Measurements from ENCODE around the gene ZNF608.

The ZNF608 gene

DNA sequence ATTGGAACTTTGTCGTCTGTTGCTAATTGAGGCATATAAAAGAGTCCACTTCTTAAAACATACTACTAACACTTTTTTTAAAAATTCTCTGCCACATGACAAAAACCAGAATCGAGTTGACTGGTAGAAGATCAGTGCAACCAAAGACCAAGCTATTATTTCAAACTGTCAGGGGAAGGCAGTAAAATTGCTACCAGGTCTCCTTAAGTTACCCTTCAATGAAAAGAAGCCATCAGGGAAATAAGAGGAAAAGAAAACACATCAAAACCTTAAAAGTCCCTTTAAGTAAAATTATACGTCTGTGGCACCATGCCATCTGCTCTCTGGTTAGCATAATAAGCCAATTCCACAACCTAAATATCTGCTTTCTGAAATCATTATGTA, 9.6 kb downstream of the ZNF608 start:
- DNase-seq: no peak

DNA sequence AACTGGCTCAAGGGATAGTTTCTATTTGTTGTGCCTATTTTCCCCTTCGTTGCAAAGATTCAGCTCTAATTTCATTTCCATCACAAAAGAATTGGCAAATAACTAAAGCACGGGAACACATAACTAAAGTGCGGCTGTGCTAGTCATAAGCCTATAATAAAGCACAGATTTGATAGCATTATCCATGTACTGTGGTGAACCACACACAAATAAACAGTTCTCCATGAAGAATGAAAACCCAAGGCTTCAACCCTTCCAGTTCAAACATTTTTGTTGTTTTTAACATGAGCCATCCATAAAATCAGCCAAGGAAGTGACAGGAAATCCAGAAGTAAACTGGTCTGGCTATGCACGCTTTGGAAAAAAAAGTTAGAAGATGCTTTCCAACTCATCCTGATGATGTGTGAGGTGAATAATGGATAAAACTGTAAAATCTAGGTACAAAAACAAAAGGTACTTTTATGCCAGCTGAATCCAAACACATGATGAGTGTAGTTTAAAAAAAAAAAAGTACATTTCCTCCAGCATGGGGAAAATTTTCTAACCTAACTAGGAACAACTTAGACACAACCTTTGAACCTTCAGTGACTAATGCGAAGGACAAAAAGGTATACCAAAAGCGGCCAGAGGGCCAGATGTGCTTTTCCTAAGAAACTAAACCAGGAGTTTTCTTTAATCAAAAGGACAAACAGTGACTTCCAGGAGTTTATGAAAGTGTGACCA, 10.2 kb downstream of the ZNF608 start:
- DNase-seq: no peak

DNA sequence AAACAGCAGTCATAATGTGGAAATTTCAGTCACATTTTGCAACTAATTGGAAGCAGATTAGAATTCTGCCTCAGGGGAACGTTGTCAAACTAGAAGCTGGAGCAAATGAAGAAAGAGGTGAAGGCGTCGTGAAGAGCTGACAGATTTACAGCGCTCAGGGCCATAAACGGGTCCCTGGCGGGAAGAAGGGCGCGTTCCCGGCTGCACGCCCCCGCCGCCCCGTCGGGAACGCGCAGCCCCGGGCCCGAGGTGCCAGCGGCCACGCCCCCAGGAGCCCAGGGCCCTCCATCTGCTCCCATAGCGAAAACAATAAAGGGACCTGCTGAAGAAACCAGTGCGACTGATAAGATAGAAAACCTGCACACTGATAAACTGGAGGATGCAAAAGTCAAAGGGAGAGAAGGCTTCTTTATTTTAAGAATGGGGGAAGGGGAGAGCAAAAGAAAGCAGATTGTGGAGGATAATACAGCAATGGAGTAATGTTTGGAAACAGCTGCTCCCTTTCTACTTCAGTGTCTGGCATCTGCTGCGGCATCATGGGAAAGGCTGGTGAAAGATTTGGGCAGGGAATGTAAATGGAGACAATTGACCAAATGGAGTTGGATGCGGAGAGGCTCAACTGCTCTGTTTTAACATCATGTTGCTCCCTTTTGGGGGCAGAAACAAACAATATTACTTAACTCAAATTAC, 11.1 kb downstream of the ZNF608 start:
- DNase-seq: no peak

DNA sequence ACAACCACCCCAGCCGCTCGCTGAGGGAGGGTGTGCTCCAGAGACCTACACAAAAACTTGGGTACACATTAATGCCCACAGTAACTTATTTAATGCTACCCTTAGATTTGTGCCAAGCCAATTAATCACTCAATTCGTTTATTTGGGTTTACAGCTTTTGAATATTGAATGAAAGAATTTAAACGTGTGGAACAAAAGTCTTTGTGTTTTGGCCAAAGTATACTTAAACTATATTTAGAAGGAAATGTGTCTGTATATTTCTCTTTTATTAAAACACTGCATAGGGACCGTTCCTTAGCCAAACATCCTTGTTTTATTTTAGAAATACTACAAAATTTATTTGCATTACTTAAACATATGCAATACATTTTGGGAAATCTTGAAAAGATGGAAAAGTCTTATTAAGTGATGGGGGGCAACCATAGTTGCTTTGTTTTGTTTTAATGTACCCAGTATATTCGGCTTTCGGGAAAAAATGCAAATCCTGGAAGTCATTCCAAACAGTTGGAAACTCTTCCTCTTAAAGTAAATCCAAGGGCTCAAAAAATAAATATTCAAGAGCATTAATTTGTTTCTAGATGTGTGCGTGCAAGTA, 11.8 kb downstream of the ZNF608 start:
- DNase-seq: no peak

DNA sequence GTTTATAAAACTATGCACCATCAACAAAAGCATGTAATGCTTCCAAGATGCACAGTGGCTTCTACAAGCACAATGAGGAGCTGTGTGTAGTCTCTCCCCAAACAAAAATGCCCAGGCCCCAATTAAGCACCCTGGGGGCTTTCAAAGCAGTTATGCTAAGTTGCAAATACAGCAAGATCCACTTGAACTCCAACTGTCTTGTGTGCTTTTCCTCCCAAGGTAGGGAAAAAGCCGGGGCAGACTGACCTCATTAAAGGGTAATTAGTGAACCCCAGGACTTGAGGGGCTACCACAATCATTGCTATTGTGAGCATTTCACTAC, 13.1 kb downstream of the ZNF608 start:
- no peak for DNase-seq

DNA sequence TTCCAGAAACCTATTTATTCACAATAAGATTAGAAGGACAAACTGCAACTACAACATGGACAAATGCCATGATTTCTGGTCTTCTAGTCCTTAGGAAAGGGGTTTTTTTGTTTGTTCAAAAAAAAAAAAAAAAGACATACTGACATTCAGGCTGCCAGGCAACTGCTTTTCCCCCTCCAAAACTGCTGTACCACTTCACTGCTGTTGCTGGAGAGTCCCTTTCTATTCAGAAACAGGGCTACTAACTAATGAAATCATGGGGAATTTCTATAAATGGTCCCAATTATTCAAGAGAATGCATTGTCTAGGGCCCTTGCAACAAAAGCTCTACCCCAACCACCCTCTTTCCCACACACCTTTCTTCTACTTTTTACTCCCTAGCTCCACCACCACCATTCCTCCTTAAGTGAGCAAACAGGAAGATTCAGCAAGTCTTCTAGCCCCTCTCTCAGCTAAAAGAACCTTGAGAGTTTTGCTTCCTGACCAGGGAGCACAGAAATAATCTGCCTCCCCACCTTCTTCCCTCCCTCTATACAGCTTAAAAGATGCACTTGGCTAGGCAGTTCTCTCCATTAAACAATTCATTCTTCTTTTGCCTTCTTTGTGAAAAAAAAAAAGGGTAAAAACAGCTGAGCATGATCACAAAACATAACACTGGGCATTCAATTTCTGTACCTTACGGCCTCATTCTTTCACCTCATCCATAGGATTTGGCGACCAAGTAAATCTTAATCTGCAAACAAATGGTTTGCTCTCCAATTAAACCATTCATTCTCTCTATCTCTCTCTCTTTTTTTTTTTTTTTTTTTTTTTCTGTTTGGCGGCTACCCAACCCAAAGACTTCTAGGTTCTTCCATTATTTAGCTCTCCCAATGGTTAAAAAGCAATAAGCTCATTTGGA, 13.8 kb downstream of the ZNF608 start:
- DNase-seq: no peak

DNA sequence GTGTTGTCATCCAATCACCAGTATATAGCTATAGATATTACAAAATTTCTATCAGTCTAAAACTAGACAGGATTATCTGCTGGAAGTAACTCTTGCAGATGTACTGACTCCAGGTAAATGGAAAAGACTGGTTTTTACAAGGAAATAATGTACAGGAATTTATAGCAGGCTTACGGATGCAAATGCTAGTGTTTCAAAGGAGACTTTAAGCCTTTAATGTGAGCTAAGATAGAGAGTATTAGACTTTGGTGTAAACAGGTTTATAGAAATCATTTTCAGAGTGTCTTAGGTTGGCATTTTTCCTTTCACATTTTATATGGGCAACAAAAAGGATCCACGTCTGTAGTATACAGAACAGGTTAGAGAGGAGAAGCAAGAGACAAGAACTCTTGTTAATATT, 16.1 kb downstream of the ZNF608 start:
- no peak for DNase-seq

DNA sequence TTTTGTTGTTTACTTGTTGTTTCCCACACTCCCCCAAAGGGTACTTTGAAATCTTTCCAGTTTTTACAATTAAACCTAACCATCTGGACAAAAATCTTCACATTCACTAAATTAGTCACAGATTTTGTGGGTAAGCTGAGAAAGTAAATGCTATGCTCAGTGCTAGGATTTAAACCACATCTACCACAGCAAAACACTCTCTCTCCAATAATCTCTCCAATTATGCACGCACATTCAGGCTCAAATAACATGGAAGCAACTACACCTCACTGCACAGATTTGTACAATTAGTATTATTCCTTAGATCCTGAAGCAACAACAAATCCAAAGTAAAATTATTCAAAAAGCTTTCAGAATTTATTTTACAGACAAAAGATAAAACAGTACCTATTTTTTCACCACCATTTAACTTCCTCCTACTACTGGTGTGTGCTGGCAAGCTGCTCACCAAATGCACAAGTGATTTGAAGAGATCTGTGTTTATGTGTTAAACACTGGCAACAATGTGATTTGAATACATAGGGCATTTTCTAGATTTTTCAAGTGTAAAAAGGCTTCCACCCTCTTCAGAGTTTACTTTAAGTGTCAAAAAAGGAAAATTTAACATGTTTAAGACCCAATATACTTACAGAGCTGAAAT, 16.6 kb downstream of the ZNF608 start:
- no peak for DNase-seq

DNA sequence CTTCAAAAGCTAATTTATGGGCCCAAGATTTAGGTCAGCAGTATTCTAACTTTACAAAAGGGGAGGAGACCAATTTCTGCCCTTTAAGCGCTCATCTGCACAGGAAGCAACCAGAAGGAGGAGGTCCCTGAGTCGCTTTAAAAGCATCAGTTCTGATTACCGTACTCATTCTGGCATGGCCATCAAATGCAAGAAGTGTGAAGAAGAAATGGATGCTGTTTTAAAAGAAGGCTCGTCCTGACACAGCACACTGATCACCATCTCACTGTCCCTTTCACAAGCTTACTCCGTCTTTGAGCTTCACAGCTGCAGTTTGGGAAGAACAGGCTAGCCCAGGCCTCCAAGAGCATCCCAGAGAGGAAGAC, 17.5 kb downstream of the ZNF608 start:
- no peak for DNase-seq

DNA sequence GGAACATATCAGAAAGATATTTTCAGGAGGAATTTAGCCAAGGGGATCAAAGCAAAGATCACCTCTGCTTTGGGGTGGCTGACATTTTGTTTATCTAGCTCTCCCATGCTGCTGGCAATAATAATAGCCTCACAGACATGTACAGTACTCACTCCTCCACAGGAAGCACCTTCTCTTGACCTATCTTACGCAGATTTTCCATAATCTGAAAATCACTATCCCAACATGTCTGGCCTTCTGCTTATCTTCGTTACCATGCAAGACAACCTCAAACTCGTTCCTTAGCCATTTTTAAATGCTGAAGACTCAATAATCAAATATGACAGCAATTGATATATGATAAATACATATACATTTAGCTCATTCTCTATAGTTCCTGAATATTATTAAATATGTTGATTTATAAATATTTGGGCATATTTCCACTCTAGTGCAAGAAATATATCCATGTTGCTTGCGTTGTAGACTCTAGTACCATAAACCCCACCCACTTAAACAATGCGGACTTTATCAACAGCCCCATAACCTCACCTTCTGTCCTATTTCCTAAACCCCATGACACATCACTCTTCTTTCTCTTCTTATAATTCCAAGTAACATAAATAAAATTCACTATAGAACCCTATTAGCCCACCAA, 18.0 kb downstream of the ZNF608 start:
- DNase-seq: no peak

DNA sequence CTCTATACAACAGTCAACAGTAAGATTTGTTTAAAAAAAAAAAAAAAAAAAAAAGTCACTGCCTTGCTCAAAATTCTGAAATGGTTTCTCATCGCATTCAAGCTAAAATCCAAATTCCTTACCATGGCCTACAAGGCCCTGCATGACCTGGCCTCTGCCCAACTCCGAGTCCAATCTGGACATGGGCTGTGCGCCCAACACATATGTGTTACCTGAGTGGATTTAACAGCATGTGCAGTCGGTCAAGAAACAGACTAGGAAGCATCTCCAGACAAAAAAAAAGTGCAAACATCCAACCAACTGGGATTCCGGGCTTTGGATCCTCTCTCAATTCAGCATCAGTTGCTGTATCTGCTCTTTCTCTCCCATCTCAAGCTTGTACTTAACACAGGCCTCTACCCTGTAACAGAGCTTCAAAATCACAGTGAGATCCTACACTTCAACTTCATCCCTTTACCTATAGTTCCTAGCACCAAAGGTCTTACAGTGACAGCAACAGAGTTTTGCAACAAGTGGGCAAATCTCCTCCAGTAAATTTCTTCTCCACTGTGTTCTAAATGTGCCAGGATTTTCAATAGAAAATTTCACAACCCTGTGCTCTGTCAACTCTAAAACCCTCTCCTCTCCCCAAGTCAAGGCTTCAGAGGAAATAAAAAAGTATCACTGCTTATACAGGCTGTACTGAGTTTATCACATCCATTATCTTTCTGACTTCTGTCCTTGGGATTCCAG, 19.6 kb downstream of the ZNF608 start:
- no peak for DNase-seq

DNA sequence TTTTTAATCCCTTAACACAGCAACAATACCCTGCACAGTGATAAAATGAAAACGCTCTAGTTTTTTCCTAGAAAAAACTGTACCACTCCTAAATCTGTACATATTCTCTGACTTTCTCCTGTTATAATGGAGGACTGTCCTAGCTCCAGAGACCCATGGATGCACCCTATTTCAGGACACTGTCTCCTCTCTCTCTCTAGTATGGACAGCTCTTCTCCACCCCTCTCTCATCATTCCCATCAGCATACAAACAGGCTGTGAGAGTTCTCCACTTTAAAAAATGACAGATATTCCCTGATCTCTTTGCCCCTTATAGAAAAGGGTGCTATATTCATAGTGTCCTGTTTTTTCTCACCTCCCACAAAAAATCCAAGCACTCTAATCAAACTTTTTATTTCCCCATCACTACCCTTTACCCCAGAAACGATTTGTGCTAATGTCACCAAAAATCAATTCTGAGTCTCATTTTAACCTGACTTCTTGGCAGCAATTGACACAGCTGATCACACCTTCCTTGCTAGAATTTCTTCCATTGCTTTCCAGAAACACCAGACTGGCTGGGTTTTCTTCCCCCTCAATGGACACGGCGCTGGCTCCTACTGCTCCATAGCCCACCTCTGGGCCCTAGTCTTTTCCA, 20.7 kb downstream of the ZNF608 start:
- DNase-seq: no peak

DNA sequence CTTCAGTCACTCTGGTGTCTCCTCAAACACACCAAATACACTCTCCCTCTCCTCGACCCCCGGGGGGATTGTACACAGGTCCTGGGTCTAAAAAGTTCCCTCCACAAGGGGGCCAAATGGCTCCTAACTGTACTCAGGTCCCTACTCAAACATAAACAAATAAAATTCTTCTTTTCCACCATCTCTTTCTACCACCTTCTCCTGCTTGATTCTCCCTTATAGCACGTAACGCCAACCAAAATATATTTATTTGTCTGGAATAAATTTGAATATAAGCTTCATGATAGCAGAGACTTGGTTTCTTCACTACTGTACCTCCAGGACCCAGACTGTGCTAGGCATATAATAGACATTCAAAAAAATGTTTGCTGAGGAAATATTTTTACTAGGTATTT, 21.4 kb downstream of the ZNF608 start:
- DNase-seq: no peak

DNA sequence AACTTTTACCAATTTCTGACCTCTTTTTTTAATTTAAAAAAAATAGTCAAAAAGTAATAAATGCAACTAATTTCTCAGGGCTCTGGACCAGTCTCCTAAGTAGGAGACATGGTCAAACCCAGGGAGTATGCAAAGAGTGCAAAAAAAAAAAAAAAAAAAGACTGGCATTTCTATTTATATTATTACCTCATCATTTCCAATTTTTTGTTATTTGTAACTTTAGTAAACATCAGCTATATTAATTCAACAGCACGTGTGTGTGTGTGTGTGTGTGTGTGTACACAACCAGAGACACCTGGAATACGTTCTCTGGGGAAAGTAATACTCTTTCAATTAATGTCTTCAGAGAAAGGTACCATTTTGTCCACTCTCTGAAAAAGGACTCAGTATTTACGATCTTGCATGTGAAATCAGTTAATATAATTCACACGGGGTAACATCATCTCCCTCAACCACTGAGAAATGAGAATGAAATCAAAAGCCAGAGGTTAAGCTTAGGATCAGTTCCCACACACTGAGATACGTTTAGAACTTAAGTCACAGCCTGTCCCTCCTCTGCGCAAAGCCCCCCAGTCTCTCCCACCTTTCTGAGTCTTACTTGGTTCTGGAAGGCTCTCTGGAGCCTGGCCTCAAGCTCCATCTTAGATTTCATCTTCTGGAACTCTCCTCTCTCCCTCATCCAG, 21.9 kb downstream of the ZNF608 start:
- DNase-seq: no peak

DNA sequence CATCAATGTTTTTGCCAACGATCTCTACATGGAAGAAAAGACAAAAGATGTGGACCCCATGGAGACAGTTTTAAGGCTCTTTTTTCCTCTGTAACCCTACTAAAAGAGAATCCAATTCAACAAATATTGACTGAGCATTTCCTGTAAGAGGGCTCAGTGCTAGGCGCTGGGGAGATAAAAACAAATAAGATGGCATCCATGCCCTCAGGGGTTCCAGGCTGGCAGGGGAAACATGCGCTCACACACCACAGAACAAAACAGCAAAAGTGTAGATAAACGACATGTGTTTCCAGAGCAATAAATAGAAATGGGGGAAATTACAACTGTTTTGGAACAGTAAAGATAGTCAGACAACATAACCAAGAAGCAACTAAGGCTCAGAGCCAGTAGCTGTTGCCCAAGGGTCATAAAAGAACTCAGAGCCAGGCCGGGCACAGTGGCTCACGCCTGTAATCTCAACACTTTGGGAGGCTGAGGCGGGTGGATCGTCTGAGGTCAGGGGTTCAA, 25.2 kb downstream of the ZNF608 start:
- DNase-seq: no peak

DNA sequence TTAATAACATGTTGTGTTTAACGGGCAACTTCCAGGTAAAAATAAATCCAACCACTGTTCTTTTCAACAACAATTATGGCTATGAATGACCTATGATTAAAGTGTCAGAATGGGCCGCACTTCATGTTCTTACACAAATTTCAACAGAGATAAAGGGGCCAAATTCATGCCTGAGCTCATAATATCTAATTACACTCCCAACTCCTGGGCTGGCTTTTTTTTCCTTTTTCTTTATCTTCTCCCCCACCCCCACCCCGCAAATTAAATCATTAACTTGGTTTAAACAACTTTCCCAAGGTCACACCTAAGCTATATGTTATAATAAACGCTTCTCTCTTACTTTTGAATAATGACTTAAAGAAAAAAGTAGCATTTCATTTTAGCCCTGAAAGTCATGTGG, 25.8 kb downstream of the ZNF608 start:
- no peak for DNase-seq

DNA sequence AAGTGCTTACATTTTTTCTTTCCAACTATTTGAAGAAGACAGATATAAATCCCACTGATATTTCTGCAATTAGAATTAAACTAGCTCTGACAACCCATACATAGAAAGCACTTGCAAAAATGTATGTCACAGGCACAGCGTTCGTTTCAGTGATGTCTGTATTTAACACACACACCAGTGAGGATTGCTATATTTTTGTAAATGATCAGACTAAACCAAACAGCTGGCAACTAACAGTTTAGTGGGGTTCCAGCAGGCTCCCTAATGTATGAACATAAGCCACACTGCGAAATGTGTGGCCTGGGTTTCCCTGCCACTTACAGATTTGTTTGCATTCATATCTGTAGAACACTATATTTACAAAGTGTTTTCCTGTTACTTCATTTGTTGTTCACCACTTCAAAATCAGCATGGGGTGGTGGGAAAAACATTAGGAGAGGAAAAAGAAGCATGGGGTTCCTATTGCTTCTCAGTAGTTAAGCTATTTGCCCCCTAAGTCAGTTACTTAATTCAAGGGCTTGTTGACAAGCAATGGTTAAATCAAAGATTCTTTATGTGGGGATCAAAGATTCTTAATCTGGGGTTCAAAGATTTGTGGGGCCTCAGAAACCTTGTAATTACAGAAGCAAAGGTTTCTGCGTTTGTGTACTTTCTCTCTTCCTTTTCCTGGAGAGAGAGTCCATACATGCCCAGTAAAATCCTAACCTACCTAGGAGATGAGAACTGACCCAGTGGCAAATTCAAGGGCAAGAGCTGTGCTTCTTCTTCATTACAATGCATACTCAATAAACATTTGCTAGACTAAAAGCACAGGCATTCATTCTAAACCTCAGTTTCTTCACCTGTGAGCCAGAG, 27.1 kb downstream of the ZNF608 start:
- no peak for DNase-seq

DNA sequence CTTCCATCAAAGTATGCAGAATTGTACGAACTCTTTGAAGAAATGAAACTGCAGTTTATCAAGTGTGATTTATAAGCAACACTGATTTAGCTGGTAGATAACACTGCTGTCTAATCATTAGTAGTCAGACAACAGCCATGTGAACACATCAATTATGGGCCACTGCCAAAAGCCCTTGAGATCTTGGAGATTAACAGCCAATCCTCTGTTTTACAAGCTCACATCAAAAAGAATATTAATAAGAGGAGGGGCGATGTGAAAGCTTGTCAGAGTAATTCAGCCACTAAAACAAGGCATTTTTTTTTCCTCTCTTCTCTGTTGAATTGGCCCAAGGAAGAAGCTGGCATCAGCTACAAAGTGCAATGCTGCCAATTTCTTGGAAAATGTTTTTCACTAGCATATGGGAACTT, 28.1 kb downstream of the ZNF608 start:
- DNase-seq: peak; percentile 16

DNA sequence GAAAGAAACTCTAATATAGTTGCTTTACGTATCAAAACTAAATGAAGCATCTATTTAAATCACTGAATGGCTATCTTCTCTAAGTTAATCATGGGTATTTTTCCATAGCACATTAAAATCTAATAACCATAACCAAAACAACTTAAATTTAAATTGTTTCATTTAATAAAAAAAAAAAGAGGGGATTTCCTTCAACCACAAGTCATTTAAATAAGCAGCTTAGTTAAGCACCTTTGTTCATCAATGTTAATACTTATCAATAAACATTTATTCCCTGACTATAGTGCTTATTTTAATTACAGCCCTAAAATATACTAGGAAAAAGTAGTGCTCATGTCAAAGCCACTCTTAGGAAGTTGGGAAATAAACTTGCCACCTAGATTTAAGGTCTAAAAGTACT, 30.3 kb downstream of the ZNF608 start:
- DNase-seq: no peak

DNA sequence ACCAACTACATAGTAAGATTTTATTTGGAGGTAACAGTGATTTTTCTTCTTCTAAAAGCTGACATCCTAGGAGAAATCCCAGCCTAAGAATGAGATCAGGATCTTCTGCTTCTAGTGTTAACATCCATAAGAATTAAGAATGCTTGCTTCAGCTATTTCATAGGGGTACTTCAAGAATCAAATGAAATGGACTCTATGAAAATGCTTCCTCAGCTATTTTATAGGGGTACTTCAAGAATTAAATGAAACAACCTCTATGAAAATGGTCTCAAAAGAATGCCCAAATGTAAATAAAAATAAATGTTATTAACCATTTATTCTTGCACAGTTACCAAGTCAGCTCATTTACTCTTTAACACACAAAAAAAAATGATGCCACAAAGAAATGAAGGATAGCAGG, 31.5 kb downstream of the ZNF608 start:
- DNase-seq: no peak

All from NCI-H1092 (cell line).